ENCODE measurements around the gene TMEM95. TPM values are rescaled to one million over a fixed set of nuclear protein-coding genes. Genes with fewer than 3 reads are reported as not detected.

The TMEM95 gene
- total and polyA plus RNA-seq, 2 of the 8 experiments (the other 6 are each of a cell fraction or from before 2014, with no cell fraction given), result not detected

GRCh38 chr17:7396147-7396546, 41.2 kb downstream of the TMEM95 start:
- no peak overlapping the region for H2BK120ac ChIP-seq (replicated peaks; ENCODE audit: low read depth, low read length)
- no peak overlapping the region for H3K27ac ChIP-seq (ENCODE audit: low read depth, low read length)
- H3K9ac ChIP-seq (replicated peaks in 1 of 4; ENCODE audit: extremely low read depth in 1 of 4, low read depth in 3 of 4, low read length in 3 of 4), result no peak overlapping the region
- POLR2A ChIA-PET (ENCODE audit: partially characterized antibody), result interaction anchor here (1.0 to 2.4 kb wide), 2 partner anchors 12 to 39 kb away, joined by 3 to 5 read pairs; partner anchors contain the start of gene TMEM102
- no peak overlapping the region for H2BK20ac ChIP-seq (ENCODE audit: low read length)
- H3K23me2 ChIP-seq (ENCODE audit: low read depth, low read length), result peaks cover 14% of the 10 kb centered on the region; the same call in 1 of the 2 replicates
- no peaks in the 10 kb centered on the region for H3K27me3 ChIP-seq (replicated peaks in 1 of 4; ENCODE audit: control insufficient read depth in 3 of 4, extremely low read depth in 1 of 4, insufficient read depth in 3 of 4, low read length in 3 of 4)
- H2AK5ac ChIP-seq (ENCODE audit: low read depth, low read length), result no peak overlapping the region
- no peak overlapping the region for H2BK5ac ChIP-seq (ENCODE audit: low read depth, low read length)
- no peak overlapping the region for H2AFZ ChIP-seq (ENCODE audit: low read length)
- no peak overlapping the region for H2BK12ac ChIP-seq (ENCODE audit: low read depth, low read length)
- WGBS, 2 experiments (ENCODE audit: extremely low coverage in 1 of 2, insufficient coverage in 1 of 2, insufficient read length in 1 of 2, insufficient replicate concordance in 2 of 2, low coverage in 1 of 2, low lambda C conversion rate in 2 of 2, missing lambda C conversion rate in 1 of 2), result 73% methylated on average over 4 of the region's 4 CpGs; no CpG with 5 or more reads in 1 of the 2 experiments
- H3K4ac ChIP-seq (replicated peaks; ENCODE audit: insufficient read length, low read depth, low read length), result no peak overlapping the region
- CTCF ChIA-PET (ENCODE audit: partially characterized antibody), result interaction anchor here (0.8 to 1.8 kb wide), 4 partner anchors 8 to 115 kb away, joined by 3 to 7 read pairs (median 4); partner anchors contain the start of genes SLC2A4 and TMEM256
- no peak overlapping the region for H4K8ac ChIP-seq (ENCODE audit: extremely low read depth, insufficient read depth, low read length)
- H3K18ac ChIP-seq (ENCODE audit: extremely low read depth, low read length), result no peak overlapping the region
- DNase-seq (ENCODE audit: low read depth in 1 of 2, low spot score in 2 of 2) (no peak), FAIRE-seq (no peak)
- no peaks in the 10 kb centered on the region for H3K9me3 ChIP-seq (ENCODE audit: insufficient read depth in 2 of 2, low read depth in 1 of 2, low read length in 1 of 2)
- no peak overlapping the region for H3K14ac ChIP-seq (ENCODE audit: insufficient read length)
- H3K56ac ChIP-seq (replicated peaks; ENCODE audit: insufficient read length, low read depth, low read length), result no peak overlapping the region
- no peak overlapping the region for H2BK15ac ChIP-seq (ENCODE audit: low read length)
- H4K20me1 ChIP-seq (replicated peaks in 1 of 2; ENCODE audit: control insufficient read depth in 1 of 2, insufficient read depth in 2 of 2, low read length in 2 of 2), result peaks cover 0 to 2% of the 10 kb centered on the region in 2 experiments
- peaks cover 0 to 9% (median 3%) of the 10 kb centered on the region in 4 experiments; a peak in 4 of 7 replicates for H3K4me1 ChIP-seq (replicated peaks in 1 of 4; ENCODE audit: control insufficient read depth in 3 of 4, insufficient read depth in 4 of 4, low read length in 3 of 4)
- no peak overlapping the region for H3K4me3 ChIP-seq (ENCODE audit: extremely low read depth in 1 of 4, insufficient read depth in 2 of 4, low read depth in 3 of 4, low read length in 4 of 4)
- no peak overlapping the region for H3K23ac ChIP-seq (ENCODE audit: insufficient read length)
- no peak overlapping the region for H4K5ac ChIP-seq (ENCODE audit: insufficient read length, low read depth, low read length)
- H4K91ac ChIP-seq (replicated peaks; ENCODE audit: insufficient read length, low read length), result no peak overlapping the region
- H3K4me2 ChIP-seq (ENCODE audit: insufficient read depth in 1 of 2, low read depth in 2 of 2, low read length in 2 of 2), result no peak overlapping the region
- no peaks in the 10 kb centered on the region; the same call in 1 of the 2 replicates for H3K79me1 ChIP-seq (ENCODE audit: low read depth, low read length)
- H3K36me3 ChIP-seq (ENCODE audit: control insufficient read depth in 2 of 4, insufficient read depth in 4 of 4, low read length in 3 of 4), result peaks cover 0 to 6% (median 1%) of the 10 kb centered on the region in 4 experiments; a peak in 3 of 8 replicates
- no peaks in the 10 kb centered on the region for H3K79me2 ChIP-seq (ENCODE audit: control insufficient read depth in 1 of 2, insufficient read depth in 2 of 2, low read length in 2 of 2)
- no peak for TF ChIP-seq GTF2F1 (IDR thresholded peaks at IDR 0.05; ENCODE audit: borderline replicate concordance, low read depth, low read length)
- no peak for TF ChIP-seq NRF1 (IDR thresholded peaks at IDR 0.05; ENCODE audit: low read depth, low read length)
- TF ChIP-seq CHD1 (IDR thresholded peaks at IDR 0.05; ENCODE audit: low read depth, low read length), result no peak
- TF ChIP-seq SIN3A (conservative IDR thresholded peaks at IDR 0.05 in 1 of 2, IDR thresholded peaks at IDR 0.05 in 1 of 2; ENCODE audit: low read depth in 1 of 2, low read length in 2 of 2), result no peak
- TF ChIP-seq YY1 (IDR thresholded peaks at IDR 0.05; ENCODE audit: low read depth, low read length), result no peak
- TF ChIP-seq USF2 (IDR thresholded peaks at IDR 0.05; ENCODE audit: low read length), result no peak
- no peak for TF ChIP-seq MAFK (IDR thresholded peaks at IDR 0.05; ENCODE audit: low read depth, low read length)
- no peak for TF ChIP-seq MAX (IDR thresholded peaks at IDR 0.05)
- no peak for TF ChIP-seq POU5F1 (IDR thresholded peaks at IDR 0.05; ENCODE audit: low read depth, low read length)
- no peak for TF ChIP-seq TEAD4 (IDR thresholded peaks at IDR 0.05; ENCODE audit: low read depth, low read length)
- no peak for TF ChIP-seq EZH2 (IDR thresholded peaks at IDR 0.05; ENCODE audit: low read depth, low read length, severe bottlenecking)
- no peak for TF ChIP-seq TBP (IDR thresholded peaks at IDR 0.05; ENCODE audit: low read depth, low read length)
- TF ChIP-seq ASH2L (IDR thresholded peaks at IDR 0.05; ENCODE audit: low read length), result no peak

Measured in H1 (cell line).